ENCODE results near the gene PER2.

PER2 gene

GRCh38 chr2:238240757-238241711 is 47.4 kb downstream of the PER2 start:
- TF ChIP-seq ZNF596 (tag by site-specific recombination; IDR thresholded peaks at IDR 0.05) (peak; percentile 39; the same call in 1 of the 2 replicates), ZNF26 (tag by site-specific recombination; IDR thresholded peaks at IDR 0.05) (no peak), ZNF248 (tag by site-specific recombination; IDR thresholded peaks at IDR 0.05) (no peak), HIC1 (tag by site-specific recombination; IDR thresholded peaks at IDR 0.05) (no peak), GLIS2 (tag by site-specific recombination; IDR thresholded peaks at IDR 0.05) (0 out of 2 replicates have a peak, but pooled peaks have one; percentile 43), ZNF449 (tag by site-specific recombination; IDR thresholded peaks at IDR 0.05) (peak; percentile 94), KLF1 (tag by site-specific recombination; IDR thresholded peaks at IDR 0.05) (no peak), MEIS1 (CRISPR knock-in tag; IDR thresholded peaks at IDR 0.05; ENCODE audit: borderline replicate concordance) (no peak), ZNF610 (tag by site-specific recombination; IDR thresholded peaks at IDR 0.05; ENCODE audit: borderline replicate concordance) (no peak), SCRT2 (tag by site-specific recombination; IDR thresholded peaks at IDR 0.05) (peak; percentile 58), ZBTB8A (tag by site-specific recombination; IDR thresholded peaks at IDR 0.05) (peak; percentile 53)
- no peak overlapping the region; the same call in 1 of the 2 replicates for H3K27ac ChIP-seq (ENCODE audit: extremely low read depth, low read depth, low read length)
- H3K9me3 ChIP-seq (ENCODE audit: control insufficient read depth, insufficient read depth, low read depth, low read length), result no peaks in the 10 kb centered on the region
- ChIA-PET POLR2A (interaction anchor here (0.5 to 1.6 kb wide), 6 partner anchors 8 to 766 kb away, joined by 3 to 7 read pairs (median 5); no protein-coding TSS in a partner anchor), CTCF (interaction anchor here (0.6 to 5.7 kb wide), 4 partner anchors 9 to 603 kb away, joined by 3 to 22 read pairs (median 4); no protein-coding TSS in a partner anchor)
- H3K4me3 ChIP-seq (ENCODE audit: low read depth, low read length), result no peak overlapping the region; the same call in 1 of the 2 replicates
- H3K4me1 ChIP-seq (ENCODE audit: control insufficient read depth, insufficient read depth, low read length), result peaks cover 8% of the 10 kb centered on the region
- peaks cover 0 to 3% of the 10 kb centered on the region in 2 experiments; a peak in 1 of 3 replicates for H3K36me3 ChIP-seq (ENCODE audit: control insufficient read depth in 2 of 2, insufficient read depth in 1 of 2, low read length in 2 of 2)

GRCh38 chr2:238239863-238240756 is 48.3 kb downstream of the PER2 start, which contains the start of gene HES6:
Gene HES6 (minus strand): TSS chr2:238240038. CDS start chr2:238239905, 133 bp downstream.
- peak within 1 kb of the TSS; percentile 66 for H3K4me3 ChIP-seq (ENCODE audit: low read depth, low read length)
- POLR2A ChIA-PET, result interaction anchor here (0.5 to 1.6 kb wide), 10 partner anchors 9 to 765 kb away, joined by 3 to 7 read pairs (median 4); partner anchors contain the start of gene ILKAP
- CTCF ChIA-PET, result interaction anchor here (0.6 to 5.7 kb wide), 3 partner anchors 8 to 75 kb away, joined by 5 to 22 read pairs (median 5); no protein-coding TSS in a partner anchor
- peaks cover 0 to under 1% of the 10 kb centered on the region in 2 experiments; a peak in 1 of 3 replicates for H3K36me3 ChIP-seq (ENCODE audit: control insufficient read depth in 2 of 2, insufficient read depth in 1 of 2, low read length in 2 of 2)
- peaks cover 8% of the 10 kb centered on the region for H3K4me1 ChIP-seq (ENCODE audit: control insufficient read depth, insufficient read depth, low read length)
- H3K27ac ChIP-seq (ENCODE audit: extremely low read depth, low read depth, low read length), result peak within 1 kb of the TSS; percentile 74; the same call in 1 of the 2 replicates
- H3K9me3 ChIP-seq (ENCODE audit: control insufficient read depth, insufficient read depth, low read depth, low read length), result no peaks in the 10 kb centered on the region
- TF ChIP-seq SP7 (tag by site-specific recombination; IDR thresholded peaks at IDR 0.05), result peak; percentile 43; the same call in 1 of the 2 replicates
- TF ChIP-seq ZNF585B (tag by site-specific recombination; IDR thresholded peaks at IDR 0.05), result no peak
- peak; percentile 88 for TF ChIP-seq GLIS2 (tag by site-specific recombination; IDR thresholded peaks at IDR 0.05)
- 0 out of 2 replicates have a peak, but pooled peaks have one; percentile 38 for TF ChIP-seq ZNF449 (tag by site-specific recombination; IDR thresholded peaks at IDR 0.05)
- 0 out of 2 replicates have a peak, but pooled peaks have one; percentile 27 for TF ChIP-seq ZBTB7A (tag by site-specific recombination; IDR thresholded peaks at IDR 0.05; ENCODE audit: low read depth)
- peak; percentile 2 for TF ChIP-seq ZBTB8A (tag by site-specific recombination; IDR thresholded peaks at IDR 0.05)
- no peak for TF ChIP-seq ZNF629 (tag by site-specific recombination; IDR thresholded peaks at IDR 0.05)
- TF ChIP-seq PRDM10 (tag by site-specific recombination; IDR thresholded peaks at IDR 0.05), result peak; percentile 61

Measured in HEK293 (cell line).